IMR-90 (cell line): ENCODE results near the gene FHAD1.

ENCODE experiments used
- BHLHE40 ChIP-seq: fragments of 150-350 bp; IDR thresholded peaks from 2 replicates; pipeline ENCODE4 v1.6.1; 2016; ENCODE audit warnings: mild to moderate bottlenecking, low read depth, low read length
- CTCF ChIP-seq: conservative IDR thresholded peaks from 2 replicates; pipeline ENCODE4 v1.5.1; 2012; ENCODE audit warnings: mild to moderate bottlenecking, low read depth, low read length, improper control_type of control experiment
- MAFK ChIP-seq: IDR thresholded peaks from 2 replicates; pipeline ENCODE4 v1.6.1; 2012; ENCODE audit warnings: low read depth, low read length, improper control_type of control experiment
- SMC3 ChIP-seq: fragments of 150-350 bp; IDR thresholded peaks from 2 replicates; pipeline ENCODE4 v1.6.1; 2016; ENCODE audit warnings: low read depth, mild to moderate bottlenecking, antibody characterized with exemption, low read length, moderate library complexity

- TF ChIP-seq CTCF (no peak), BHLHE40 (no peak), MAFK (no peak), SMC3 (no peak)
Measured at GRCh38 chr1:15299806-15300205, 52.8 kb downstream of the FHAD1 start.
